ENCODE data around the gene KLHDC8B. TPM values are rescaled to one million over a fixed set of nuclear protein-coding genes. Genes with fewer than 3 reads are reported as not detected.
A peak's percentile ranks its signal among the peaks of the same experiment; 100 is the strongest.

The KLHDC8B gene
- total RNA-seq, 1 donor, result 16.6 TPM

DNA sequence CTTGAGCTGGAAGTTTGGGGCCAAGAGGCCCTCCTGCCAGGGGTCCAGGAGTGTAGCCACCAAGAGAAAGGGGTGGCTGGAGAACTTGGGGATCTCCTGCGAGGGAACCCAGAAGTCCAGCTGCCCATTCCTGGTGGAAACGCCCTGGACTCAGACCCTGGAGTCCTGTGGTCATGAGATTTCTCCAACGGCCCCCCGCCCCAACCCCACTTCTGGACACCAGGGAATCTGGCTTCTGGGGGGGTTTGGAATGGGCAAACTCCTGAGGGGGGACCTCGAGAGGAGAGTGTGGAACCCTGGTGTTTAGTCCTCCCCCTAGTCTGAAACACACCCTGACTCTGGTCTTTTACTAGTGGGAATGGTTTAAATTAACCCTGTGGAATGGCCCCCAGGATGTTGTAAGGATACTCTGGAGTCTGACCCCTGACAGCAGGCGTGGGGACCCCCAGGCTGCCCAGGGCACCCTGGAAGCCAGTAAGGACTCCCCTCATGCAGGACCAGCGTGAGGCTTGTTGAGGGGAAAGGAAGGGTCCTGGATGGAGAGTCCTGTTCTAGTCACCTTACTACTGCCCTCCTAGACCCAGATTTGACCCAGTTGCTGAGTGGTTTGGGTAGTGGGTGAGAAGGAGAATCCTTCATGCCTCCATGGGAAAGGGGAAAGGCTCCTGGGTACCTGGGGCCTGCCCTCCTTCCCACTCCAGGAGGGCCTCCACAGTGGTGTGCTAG lies 540 bp downstream of the KLHDC8B start:
- Histone ChIP-seq H4K20me1 (ENCODE audit: insufficient read depth, low read length) (no peaks in the 10 kb centered on the region), H3K27me3 (ENCODE audit: insufficient read depth, low read length) (no peaks in the 10 kb centered on the region), H3K36me3 (ENCODE audit: insufficient read depth, low read length) (peaks cover 3% of the 10 kb centered on the region), H3K79me2 (ENCODE audit: insufficient read depth, low read length) (peaks cover 17% of the 10 kb centered on the region), H3K4me3 (ENCODE audit: insufficient read depth, low read length) (peak overlapping the region; percentile 91), H3K27ac (ENCODE audit: low read depth, low read length) (peak overlapping the region; percentile 53), H3K4me1 (ENCODE audit: insufficient read depth, low read length) (peaks cover 26% of the 10 kb centered on the region), H2AFZ (ENCODE audit: low read length) (peak overlapping the region; percentile 100), H3K4me2 (ENCODE audit: insufficient read depth, low read length) (peak overlapping the region; percentile 96), H3K9me3 (ENCODE audit: low read depth, low read length) (no peaks in the 10 kb centered on the region)
- DNase-seq (ENCODE audit: insufficient read length, low spot score, missing footprints), result peak; percentile 84
- no peak for TF ChIP-seq CTCF (IDR thresholded peaks at IDR 0.05; ENCODE audit: extremely low read depth, low read depth, low read length)

DNA sequence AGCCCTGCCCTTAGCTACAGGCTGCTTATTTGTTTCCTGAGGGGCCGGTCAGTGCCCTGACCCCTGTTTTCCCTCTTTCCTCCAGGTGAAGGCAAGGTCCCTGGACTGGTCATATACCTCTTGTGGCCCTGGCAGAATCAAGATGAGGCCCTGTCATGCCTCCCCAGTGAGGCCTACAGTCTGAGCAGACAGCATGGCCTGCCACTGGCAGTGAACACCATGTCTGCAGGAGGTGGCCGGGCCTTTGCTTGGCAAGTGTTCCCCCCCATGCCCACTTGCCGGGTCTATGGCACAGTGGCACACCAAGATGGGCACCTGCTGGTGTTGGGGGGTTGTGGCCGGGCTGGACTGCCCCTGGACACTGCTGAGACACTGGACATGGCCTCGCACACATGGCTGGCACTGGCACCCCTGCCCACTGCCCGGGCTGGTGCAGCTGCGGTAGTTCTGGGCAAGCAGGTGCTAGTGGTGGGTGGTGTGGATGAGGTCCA lies 1.2 kb downstream of the KLHDC8B start:
- Histone ChIP-seq H4K20me1 (ENCODE audit: insufficient read depth, low read length) (no peaks in the 10 kb centered on the region), H3K4me2 (ENCODE audit: insufficient read depth, low read length) (peak overlapping the region; percentile 96), H3K27ac (ENCODE audit: low read depth, low read length) (no peak overlapping the region), H3K4me3 (ENCODE audit: insufficient read depth, low read length) (peak overlapping the region; percentile 91), H3K79me2 (ENCODE audit: insufficient read depth, low read length) (peaks cover 17% of the 10 kb centered on the region), H3K4me1 (ENCODE audit: insufficient read depth, low read length) (peaks cover 26% of the 10 kb centered on the region), H3K9me3 (ENCODE audit: low read depth, low read length) (no peaks in the 10 kb centered on the region), H2AFZ (ENCODE audit: low read length) (no peak overlapping the region), H3K36me3 (ENCODE audit: insufficient read depth, low read length) (peaks cover 3% of the 10 kb centered on the region), H3K27me3 (ENCODE audit: insufficient read depth, low read length) (no peaks in the 10 kb centered on the region)
- no peak for TF ChIP-seq CTCF (IDR thresholded peaks at IDR 0.05; ENCODE audit: extremely low read depth, low read depth, low read length)
- peak; percentile 84 for DNase-seq (ENCODE audit: insufficient read length, low spot score, missing footprints)

GRCh38 chr3:49173116-49173791 lies 1.9 kb downstream of the KLHDC8B start:
- H3K4me1 ChIP-seq (ENCODE audit: insufficient read depth, low read length), result peaks cover 26% of the 10 kb centered on the region
- TF ChIP-seq CTCF (IDR thresholded peaks at IDR 0.05; ENCODE audit: extremely low read depth, low read depth, low read length), result no peak
- H3K4me2 ChIP-seq (ENCODE audit: insufficient read depth, low read length), result no peak overlapping the region
- H3K27me3 ChIP-seq (ENCODE audit: insufficient read depth, low read length), result no peaks in the 10 kb centered on the region
- peaks cover 3% of the 10 kb centered on the region for H3K36me3 ChIP-seq (ENCODE audit: insufficient read depth, low read length)
- H2AFZ ChIP-seq (ENCODE audit: low read length), result no peak overlapping the region
- H3K79me2 ChIP-seq (ENCODE audit: insufficient read depth, low read length), result peaks cover 17% of the 10 kb centered on the region
- no peaks in the 10 kb centered on the region for H3K9me3 ChIP-seq (ENCODE audit: low read depth, low read length)
- H3K4me3 ChIP-seq (ENCODE audit: insufficient read depth, low read length), result peak overlapping the region; percentile 19
- no peaks in the 10 kb centered on the region for H4K20me1 ChIP-seq (ENCODE audit: insufficient read depth, low read length)
- DNase-seq (ENCODE audit: insufficient read length, low spot score, missing footprints), result peak; percentile 68
- H3K27ac ChIP-seq (ENCODE audit: low read depth, low read length), result no peak overlapping the region

- no peak overlapping the region for H3K4me2 ChIP-seq (ENCODE audit: insufficient read depth, low read length)
- H3K79me2 ChIP-seq (ENCODE audit: insufficient read depth, low read length), result peaks cover 17% of the 10 kb centered on the region
- no peaks in the 10 kb centered on the region for H3K27me3 ChIP-seq (ENCODE audit: insufficient read depth, low read length)
- H3K4me3 ChIP-seq (ENCODE audit: insufficient read depth, low read length), result no peak overlapping the region
- H3K36me3 ChIP-seq (ENCODE audit: insufficient read depth, low read length), result peaks cover 3% of the 10 kb centered on the region
- no peaks in the 10 kb centered on the region for H4K20me1 ChIP-seq (ENCODE audit: insufficient read depth, low read length)
- no peak overlapping the region for H2AFZ ChIP-seq (ENCODE audit: low read length)
- DNase-seq (ENCODE audit: insufficient read length, low spot score, missing footprints), result peak; percentile 88
- H3K4me1 ChIP-seq (ENCODE audit: insufficient read depth, low read length), result peaks cover 26% of the 10 kb centered on the region
- H3K9me3 ChIP-seq (ENCODE audit: low read depth, low read length), result no peaks in the 10 kb centered on the region
- H3K27ac ChIP-seq (ENCODE audit: low read depth, low read length), result no peak overlapping the region
- TF ChIP-seq CTCF (IDR thresholded peaks at IDR 0.05; ENCODE audit: extremely low read depth, low read depth, low read length), result no peak
These were observed 2.4 kb downstream of the KLHDC8B start for GRCh38 chr3:49173792-49174170.
